HG03575 (cell line): Measurements from ENCODE around the gene SQSTM1.

Source experiments
- ATAC-seq: cut with Tn5 transposase; IDR thresholded peaks from one replicate; pipeline ENCODE4 v1.9.1; 2021; ENCODE audit not compliant: unreplicated experiment, insufficient number of reproducible peaks, low FRiP score; ENCODE audit errors: extremely low read depth

The SQSTM1 gene

GRCh38 chr5:179880066-179880650 is 59.5 kb downstream of the SQSTM1 start:
- no peak for ATAC-seq

GRCh38 chr5:179880848-179881590 is 60.3 kb downstream of the SQSTM1 start:
- no peak for ATAC-seq

GRCh38 chr5:179882338-179882737 is 61.6 kb downstream of the SQSTM1 start:
- ATAC-seq: no peak

- ATAC-seq: no peak
These were observed 62.5 kb downstream of the SQSTM1 start for GRCh38 chr5:179883163-179883562.

GRCh38 chr5:179885491-179886090 is 64.9 kb downstream of the SQSTM1 start:
- ATAC-seq: no peak

GRCh38 chr5:179886190-179886911 is 65.6 kb downstream of the SQSTM1 start:
- ATAC-seq: no peak

- ATAC-seq: no peak
These were observed 66.4 kb downstream of the SQSTM1 start for GRCh38 chr5:179887095-179887494.
